KMS-11 (cell line): ENCODE results near the gene FASTK.

Experiments
- H2AFZ ChIP-seq: fragments of 200-600 bp; sonication (generic); 2 replicates; pipeline ENCODE4 v1.6.1; 2016; ENCODE audit warnings: antibody characterized with exemption, mixed run types, low read depth
- H3K27ac ChIP-seq: fragments of 200-600 bp; sonication (generic); 2 replicates; pipeline ENCODE4 v1.6.1; 2016; ENCODE audit warnings: mild to moderate bottlenecking, mixed run types
- H3K27me3 ChIP-seq: fragments of 200-600 bp; sonication (generic); 2 replicates; pipeline ENCODE4 v1.6.1; 2017; ENCODE audit warnings: mild to moderate bottlenecking, low read depth, mixed run types, moderate library complexity; ENCODE audit not compliant: insufficient read depth
- H3K36me3 ChIP-seq: fragments of 200-600 bp; sonication (generic); 2 replicates; pipeline ENCODE4 v1.6.1; 2017; ENCODE audit warnings: mild to moderate bottlenecking, mixed run types; ENCODE audit not compliant: insufficient read depth
- H3K4me1 ChIP-seq: fragments of 200-600 bp; sonication (generic); 2 replicates; pipeline ENCODE4 v1.6.1; 2016; ENCODE audit warnings: mild to moderate bottlenecking, low read depth, mixed run types; ENCODE audit not compliant: poor library complexity, severe bottlenecking
- H3K4me2 ChIP-seq: fragments of 200-600 bp; sonication (generic); 2 replicates; pipeline ENCODE4 v1.7.0; 2016; ENCODE audit warnings: mild to moderate bottlenecking, mixed run types
- H3K4me3 ChIP-seq: fragments of 200-600 bp; sonication (generic); IDR thresholded peaks from 2 replicates; pipeline ENCODE4 v1.6.1; 2017; ENCODE audit warnings: low read depth, low read length, mixed read lengths; ENCODE audit not compliant: insufficient read depth
- H3K79me2 ChIP-seq: fragments of 200-600 bp; sonication (generic); 2 replicates; pipeline ENCODE4 v1.6.1; 2016; ENCODE audit warnings: low read depth, mixed run types; ENCODE audit not compliant: insufficient read depth
- H3K9ac ChIP-seq: fragments of 200-600 bp; sonication (generic); 2 replicates; pipeline ENCODE4 v1.6.1; 2016; ENCODE audit warnings: mild to moderate bottlenecking, mixed run types
- H4K20me1 ChIP-seq: fragments of 200-600 bp; sonication (generic); 2 replicates; pipeline ENCODE4 v1.6.1; 2016; ENCODE audit warnings: mild to moderate bottlenecking, mixed run types; ENCODE audit not compliant: insufficient read depth
- TF ChIP-seq, protein P1 (sequence below): fragments of 200-600 bp; sonication (generic); conservative IDR thresholded peaks from 2 replicates; pipeline ENCODE4 v1.6.1; 2017; ENCODE audit warnings: low read depth, mild to moderate bottlenecking, antibody characterized with exemption, low read length, moderate library complexity, mixed read lengths

The FASTK gene

DNA sequence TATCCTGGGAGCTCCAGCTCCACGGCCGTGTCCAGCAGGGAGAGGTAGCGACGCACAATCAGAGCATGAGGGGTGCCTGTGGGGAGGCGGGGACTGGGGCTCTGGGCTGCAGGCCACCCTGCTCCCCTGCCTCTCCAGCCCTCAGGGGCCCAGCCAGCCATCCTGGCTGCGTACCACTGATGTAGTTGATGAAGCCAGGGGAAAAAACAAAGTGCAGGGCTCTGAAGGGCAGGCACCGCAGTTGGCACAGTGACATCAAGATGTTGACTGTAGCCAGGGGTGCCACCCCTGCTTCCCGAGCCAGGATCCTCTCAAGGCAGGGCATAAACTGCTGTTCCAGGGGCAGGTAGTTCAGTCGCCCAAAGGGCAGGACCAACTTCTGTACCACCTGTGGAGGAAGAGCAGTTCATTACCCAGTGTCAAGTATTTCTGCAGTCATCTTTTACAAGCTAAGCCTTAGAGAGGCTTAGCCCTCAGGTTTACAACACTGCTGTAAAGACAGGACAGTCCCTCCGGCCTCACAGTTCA lies 2.8 kb downstream of the FASTK start:
- H3K79me2 ChIP-seq = peaks cover 26% of the 10 kb centered on the region
- no peak overlapping the region for H3K9ac ChIP-seq
- no peak overlapping the region for H2AFZ ChIP-seq
- TF ChIP-seq, protein P1, sequence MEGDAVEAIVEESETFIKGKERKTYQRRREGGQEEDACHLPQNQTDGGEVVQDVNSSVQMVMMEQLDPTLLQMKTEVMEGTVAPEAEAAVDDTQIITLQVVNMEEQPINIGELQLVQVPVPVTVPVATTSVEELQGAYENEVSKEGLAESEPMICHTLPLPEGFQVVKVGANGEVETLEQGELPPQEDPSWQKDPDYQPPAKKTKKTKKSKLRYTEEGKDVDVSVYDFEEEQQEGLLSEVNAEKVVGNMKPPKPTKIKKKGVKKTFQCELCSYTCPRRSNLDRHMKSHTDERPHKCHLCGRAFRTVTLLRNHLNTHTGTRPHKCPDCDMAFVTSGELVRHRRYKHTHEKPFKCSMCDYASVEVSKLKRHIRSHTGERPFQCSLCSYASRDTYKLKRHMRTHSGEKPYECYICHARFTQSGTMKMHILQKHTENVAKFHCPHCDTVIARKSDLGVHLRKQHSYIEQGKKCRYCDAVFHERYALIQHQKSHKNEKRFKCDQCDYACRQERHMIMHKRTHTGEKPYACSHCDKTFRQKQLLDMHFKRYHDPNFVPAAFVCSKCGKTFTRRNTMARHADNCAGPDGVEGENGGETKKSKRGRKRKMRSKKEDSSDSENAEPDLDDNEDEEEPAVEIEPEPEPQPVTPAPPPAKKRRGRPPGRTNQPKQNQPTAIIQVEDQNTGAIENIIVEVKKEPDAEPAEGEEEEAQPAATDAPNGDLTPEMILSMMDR = no peak
- H4K20me1 ChIP-seq = no peaks in the 10 kb centered on the region
- H3K4me3 ChIP-seq = no peak overlapping the region
- no peaks in the 10 kb centered on the region for H3K36me3 ChIP-seq
- H3K27me3 ChIP-seq = no peaks in the 10 kb centered on the region
- no peak overlapping the region for H3K4me2 ChIP-seq
- H3K4me1 ChIP-seq = peaks cover 26% of the 10 kb centered on the region
- H3K27ac ChIP-seq = peak overlapping the region; percentile 28; the same call in 1 of the 2 replicates

GRCh38 chr7:151076863-151077704 lies 3.5 kb downstream of the FASTK start:
- Histone ChIP-seq H4K20me1 (no peaks in the 10 kb centered on the region), H3K4me2 (no peak overlapping the region), H3K4me3 (no peak overlapping the region), H3K79me2 (peaks cover 19% of the 10 kb centered on the region), H2AFZ (no peak overlapping the region), H3K36me3 (no peaks in the 10 kb centered on the region), H3K27ac (no peak overlapping the region), H3K9ac (no peak overlapping the region), H3K27me3 (no peaks in the 10 kb centered on the region), H3K4me1 (peaks cover 23% of the 10 kb centered on the region)
- TF ChIP-seq, protein P1 = peak; percentile 57

DNA sequence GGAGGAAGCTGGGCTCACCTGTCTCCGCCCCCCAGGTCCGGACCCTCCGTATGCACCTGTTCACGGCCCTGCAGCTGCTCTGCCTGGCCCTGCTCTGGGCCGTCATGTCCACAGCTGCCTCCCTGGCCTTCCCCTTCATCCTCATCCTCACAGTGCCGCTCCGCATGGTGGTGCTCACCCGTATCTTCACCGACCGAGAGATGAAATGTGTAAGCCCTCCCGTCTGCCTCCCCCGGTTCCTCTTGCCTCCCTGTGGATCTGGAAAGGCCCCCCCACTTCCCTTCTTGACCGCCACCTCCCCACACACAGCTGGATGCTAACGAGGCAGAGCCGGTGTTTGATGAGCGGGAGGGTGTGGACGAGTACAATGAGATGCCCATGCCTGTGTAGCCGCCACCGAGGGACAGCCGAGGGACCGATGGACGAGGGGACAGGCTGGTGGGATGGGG lies 4.6 kb downstream of the FASTK start:
- H4K20me1 ChIP-seq = no peaks in the 10 kb centered on the region
- no peak overlapping the region for H3K4me2 ChIP-seq
- no peaks in the 10 kb centered on the region for H3K36me3 ChIP-seq
- H3K27me3 ChIP-seq = no peaks in the 10 kb centered on the region
- no peak overlapping the region for H3K9ac ChIP-seq
- H3K79me2 ChIP-seq = peaks cover 17% of the 10 kb centered on the region
- H3K4me1 ChIP-seq = peaks cover 13% of the 10 kb centered on the region
- TF ChIP-seq, protein P1 = no peak
- no peak overlapping the region for H3K4me3 ChIP-seq
- no peak overlapping the region for H3K27ac ChIP-seq
- H2AFZ ChIP-seq = no peak overlapping the region

- H3K27me3 ChIP-seq = no peaks in the 10 kb centered on the region
- TF ChIP-seq, protein P1 = no peak
- no peaks in the 10 kb centered on the region for H3K36me3 ChIP-seq
Observed at GRCh38 chr7:151075662-151075971, 5.0 kb downstream of the FASTK start.

More at GRCh38 chr7:151075662-151075971, 5.0 kb downstream of the FASTK start:
- Histone ChIP-seq H3K4me1 (peaks cover 10% of the 10 kb centered on the region), H3K79me2 (peaks cover 17% of the 10 kb centered on the region), H4K20me1 (no peaks in the 10 kb centered on the region), H3K4me2 (no peak overlapping the region), H3K4me3 (no peak overlapping the region), H3K9ac (no peak overlapping the region), H2AFZ (no peak overlapping the region), H3K27ac (no peak overlapping the region)
